NT2/D1 (cell line): ENCODE data around the gene OTOS.

Experiments used
- SUZ12 ChIP-seq: IDR thresholded peaks from 2 replicates; pipeline ENCODE4 v1.6.1; 2011; ENCODE audit not compliant: insufficient read length, insufficient read depth; ENCODE audit errors: extremely low read depth
- YY1 ChIP-seq: IDR thresholded peaks from 2 replicates; pipeline ENCODE4 v1.6.1; 2011; ENCODE audit not compliant: insufficient read length, insufficient read depth
- ZNF274 ChIP-seq: IDR thresholded peaks from 2 replicates; pipeline ENCODE4 v1.6.1; 2011; ENCODE audit warnings: mild to moderate bottlenecking, low read depth, low read length

DNA sequence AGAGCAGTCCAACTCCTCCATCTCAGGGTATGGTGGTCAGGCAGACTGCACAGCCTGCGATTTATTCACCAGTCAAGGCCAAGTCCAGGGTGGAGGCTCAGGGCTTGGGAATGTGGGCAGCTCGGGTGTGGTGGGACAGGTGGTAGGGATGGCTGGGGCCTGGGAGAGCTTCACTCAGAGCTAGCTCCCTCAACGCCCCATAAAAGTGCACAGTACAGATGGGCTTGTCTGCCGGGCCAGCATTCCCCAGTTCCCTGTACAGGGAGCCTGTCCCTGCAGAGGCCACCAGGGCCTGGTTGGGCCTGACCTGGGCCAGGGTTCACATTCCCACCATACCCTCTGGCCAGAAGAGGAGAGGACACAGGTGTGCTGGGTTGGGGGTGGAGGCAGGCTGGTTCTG, 49.2 kb upstream of the OTOS start:
- TF ChIP-seq YY1 (no peak), ZNF274 (no peak), SUZ12 (no peak)
